Activated naive CD8-positive, alpha-beta T cell treated with anti-CD3 and anti-CD28 coated beads, Interleukin-2, amount 50 U/mL, for 16 hours (primary cell): Measurements from ENCODE around the gene OBP2A.
"Not testable (repeated sequence)": the region's sequence is repeated elsewhere in the genome, so short reads cannot be mapped to it uniquely, and the experiment has no call there.

ENCODE experiments used
- DNase-seq: peaks from one replicate; pipeline ENCODE4 v3.0.0-alpha.2; 2020; ENCODE audit warnings: low read depth, low spot score

OBP2A gene

GRCh38 chr9:135526730-135527571, 19.0 kb upstream of the OBP2A start:
- no peak for DNase-seq

DNA sequence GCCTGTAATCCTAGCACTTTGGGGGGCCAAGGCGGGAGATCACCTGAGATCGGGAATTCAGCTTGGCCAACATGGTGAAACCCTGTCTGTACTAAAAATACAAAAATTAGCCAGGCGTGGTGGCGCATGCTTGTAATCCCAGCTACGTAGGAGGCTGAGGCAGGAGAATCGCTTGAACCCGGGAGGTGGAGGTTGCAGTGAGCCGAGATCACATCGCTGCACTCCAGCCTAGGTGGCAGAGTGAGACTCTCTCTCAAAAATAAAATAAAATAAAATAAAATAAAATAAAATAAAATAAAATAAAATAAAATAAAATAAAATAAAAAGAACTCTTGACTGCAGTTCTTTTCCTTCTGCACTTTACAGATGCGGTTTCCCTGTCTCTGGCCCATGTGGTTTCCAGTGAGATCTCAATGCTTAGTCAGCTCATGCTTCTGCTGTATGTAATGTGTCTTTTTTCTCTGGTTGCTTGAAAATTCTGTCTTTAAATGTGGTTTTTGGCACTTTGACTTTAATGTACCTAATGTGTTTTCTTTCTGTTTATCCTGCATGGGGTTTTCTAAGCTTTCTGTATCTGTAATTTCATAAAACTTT, 17.0 kb upstream of the OBP2A start:
- DNase-seq, result not testable (repeated sequence)

DNA sequence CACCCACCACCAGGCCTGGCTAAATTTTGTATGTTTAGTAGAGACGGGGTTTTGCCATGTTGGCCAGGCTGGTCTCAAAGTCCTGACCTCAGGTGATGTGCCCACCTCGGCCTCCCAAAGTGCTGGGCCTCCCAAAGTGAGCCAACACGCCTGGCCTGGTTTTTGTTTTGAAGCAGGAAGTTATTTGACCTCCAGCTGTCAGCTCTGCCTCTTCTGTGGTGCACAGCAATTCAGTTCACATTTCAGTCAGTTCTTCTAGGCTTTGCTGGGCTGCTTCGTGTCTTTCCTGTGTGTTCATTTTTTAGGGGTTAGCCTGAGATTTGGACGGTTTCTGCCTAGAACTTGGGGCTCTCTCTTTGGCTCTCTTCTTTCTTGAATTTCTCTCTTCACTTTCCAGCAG, 15.8 kb upstream of the OBP2A start:
- DNase-seq, result no peak

DNA sequence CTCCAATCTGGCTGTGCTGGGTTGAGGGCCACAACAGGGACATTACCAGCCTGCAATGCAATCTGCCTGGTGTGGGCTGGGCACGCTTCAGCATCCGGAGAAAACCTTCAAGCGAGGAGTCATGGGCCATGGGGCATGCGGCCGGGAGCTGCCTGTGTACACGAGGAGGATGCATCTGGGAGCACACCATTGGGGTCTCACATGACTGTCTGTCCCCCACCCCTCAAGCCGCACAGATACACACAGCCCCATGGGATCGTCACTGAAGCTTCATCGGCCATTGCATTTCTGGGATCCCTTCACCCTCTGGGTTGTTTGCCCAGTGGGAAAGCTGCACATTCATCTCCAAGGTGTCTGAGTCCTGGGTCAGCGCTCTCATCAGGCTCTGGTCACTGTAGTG, 14.8 kb upstream of the OBP2A start:
- DNase-seq, result no peak

DNA sequence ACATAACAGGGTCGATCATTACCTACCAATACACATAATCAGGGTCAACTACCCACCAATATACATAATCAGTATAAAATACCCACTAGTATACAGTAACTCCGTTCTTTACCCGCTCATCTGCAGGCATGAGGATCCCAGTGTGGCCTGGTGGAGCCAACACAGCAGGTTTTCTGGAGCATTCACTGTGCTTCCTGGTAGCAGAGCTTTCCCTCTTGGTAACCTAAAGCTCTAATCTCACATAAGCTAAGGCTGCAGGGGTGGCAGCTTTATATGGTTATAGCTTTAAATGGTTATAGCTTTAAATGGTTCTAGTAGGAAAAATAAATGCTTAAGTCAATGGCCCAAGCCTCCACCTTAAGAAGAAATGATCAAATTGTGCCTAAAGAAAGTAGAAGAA, 12.8 kb upstream of the OBP2A start:
- DNase-seq, result no peak

DNA sequence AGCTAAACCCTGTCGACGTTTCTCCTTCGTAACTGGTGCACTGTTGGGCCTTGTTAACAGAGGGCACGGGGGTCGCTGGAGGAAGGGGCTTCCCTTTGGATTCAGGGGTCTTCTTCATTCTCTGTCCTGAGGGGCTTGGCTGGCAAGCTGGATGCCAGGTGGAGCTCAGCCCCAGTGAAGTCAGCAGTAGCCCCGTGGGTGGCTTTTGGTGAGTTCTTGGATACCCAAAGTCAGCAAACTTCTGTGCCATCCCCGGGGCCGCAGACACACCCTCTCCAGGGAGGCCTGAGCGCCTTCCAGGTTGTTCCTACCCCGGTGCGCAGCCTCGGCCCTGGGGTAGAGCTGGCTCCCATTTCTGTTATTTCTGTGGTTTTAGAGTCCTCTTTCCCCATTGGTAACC, 12.3 kb upstream of the OBP2A start:
- no peak for DNase-seq

DNA sequence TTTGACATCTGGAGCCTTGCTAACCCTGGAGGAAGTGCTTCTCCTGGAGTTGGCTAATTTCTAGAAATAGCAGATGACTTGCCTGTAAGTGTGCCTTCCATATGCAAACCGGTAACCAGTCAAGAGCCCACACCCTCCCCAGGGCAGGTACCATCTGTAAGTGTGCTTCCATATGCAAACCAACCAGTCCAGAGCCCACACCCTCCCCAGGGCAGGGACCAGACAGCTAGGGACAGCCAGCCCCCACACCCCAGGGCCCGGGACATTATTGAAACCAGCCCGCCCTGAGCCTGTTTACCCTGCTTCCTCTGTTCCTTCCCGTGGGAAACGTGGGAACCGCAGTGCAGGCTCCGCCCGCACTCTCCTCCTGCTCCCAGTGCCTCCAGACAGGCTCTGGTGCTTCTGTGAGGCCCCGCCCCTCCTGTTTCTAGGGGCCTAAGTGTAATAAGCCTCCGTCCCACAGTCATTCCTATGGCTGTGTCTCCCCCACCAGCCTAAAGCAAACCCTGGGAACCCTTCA, 11.7 kb upstream of the OBP2A start:
- not testable (repeated sequence) for DNase-seq

- DNase-seq, result not testable (repeated sequence)
Observed at GRCh38 chr9:135534826-135535225, 11.1 kb upstream of the OBP2A start.

GRCh38 chr9:135535631-135536030, 10.3 kb upstream of the OBP2A start:
- DNase-seq, result not testable (repeated sequence)

GRCh38 chr9:135536216-135536615, 9.7 kb upstream of the OBP2A start:
- DNase-seq, result no peak

- not testable (repeated sequence) for DNase-seq
Observed at GRCh38 chr9:135543262-135543894, 2.5 kb upstream of the OBP2A start.

DNA sequence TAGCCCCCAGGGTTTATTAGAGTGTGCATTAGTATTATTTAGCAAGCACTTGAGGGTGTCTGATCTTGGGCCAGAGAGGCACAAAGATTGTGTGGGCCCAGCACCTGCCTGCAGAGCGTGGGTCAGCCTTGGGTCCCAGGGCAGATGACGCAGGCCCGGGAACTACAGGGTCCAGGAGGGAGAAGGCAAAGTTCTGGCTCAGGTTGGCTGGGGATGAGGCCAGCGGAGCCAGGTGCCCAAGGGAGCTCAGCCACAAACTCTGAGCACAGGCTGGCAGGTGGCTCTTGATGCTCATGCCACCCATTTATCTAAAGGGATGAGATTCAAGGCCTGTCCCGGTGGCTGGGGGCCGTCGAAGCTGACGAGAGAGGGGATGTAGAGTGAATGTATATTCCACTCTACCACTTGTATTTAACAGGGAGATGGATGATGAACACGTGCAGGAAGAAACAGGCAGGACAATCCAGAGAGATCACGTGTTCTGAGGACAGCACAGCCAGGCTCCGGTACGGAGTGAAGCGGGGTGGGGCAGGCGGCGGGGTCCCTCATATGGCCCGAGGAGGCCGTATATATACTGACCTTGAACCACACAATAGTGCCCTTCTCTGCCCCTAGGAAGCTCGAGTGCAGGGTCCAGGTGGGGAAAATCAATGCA, 818 bp upstream of the OBP2A start:
- no peak for DNase-seq

- not testable (repeated sequence) for DNase-seq
Observed at GRCh38 chr9:135546792-135547617, 1.1 kb downstream of the OBP2A start.

GRCh38 chr9:135547756-135548736, 2.1 kb downstream of the OBP2A start:
- DNase-seq, result no peak

GRCh38 chr9:135549478-135550343, 3.8 kb downstream of the OBP2A start:
- not testable (repeated sequence) for DNase-seq

DNA sequence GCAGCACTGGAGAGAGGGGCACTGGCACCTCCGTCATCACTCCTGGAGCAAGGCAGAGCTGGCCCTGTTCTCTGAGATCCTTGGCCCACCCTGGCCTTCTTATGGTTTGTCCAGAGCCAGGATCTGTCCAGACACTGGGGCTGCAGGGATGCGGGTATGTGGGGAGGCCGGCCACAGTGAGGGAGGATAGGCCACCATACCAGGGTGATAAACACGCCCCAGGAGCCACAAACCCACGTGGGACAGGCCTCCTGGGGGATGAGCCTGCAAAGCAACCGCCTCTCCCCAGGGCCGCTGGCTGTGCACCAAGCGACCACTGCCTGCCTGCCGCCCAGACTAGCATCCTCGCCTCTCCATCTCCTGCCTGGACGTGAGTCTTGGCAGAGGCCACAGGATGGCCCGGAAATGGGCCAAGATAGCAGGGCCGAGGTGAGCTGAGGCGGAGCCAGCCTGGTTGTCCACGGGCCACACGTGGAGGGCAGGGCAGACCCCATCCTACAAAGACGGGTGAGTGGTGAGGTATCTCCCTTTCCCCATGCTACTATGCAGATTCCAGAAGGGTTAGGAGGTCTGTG, 4.5 kb downstream of the OBP2A start:
- no peak for DNase-seq

DNA sequence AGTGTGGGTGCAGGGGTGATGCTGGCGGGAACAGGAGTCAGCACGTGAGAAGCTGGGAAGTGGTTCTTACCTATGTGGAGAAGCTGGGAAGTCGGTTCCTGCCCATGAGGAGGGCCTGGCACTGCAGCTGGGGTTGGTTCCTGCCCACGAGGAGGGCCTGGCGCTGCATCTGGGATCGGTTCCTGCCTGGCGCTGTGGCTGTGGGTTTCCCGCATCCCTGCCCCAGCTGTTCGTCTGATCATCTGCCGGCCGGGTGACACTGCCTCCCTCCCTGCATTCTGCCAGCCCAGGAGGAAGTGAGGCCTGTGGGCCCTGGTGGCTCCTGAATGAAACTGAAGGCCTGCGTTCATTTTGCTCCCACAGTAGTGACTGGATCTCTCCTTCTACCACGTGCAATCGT, 5.1 kb downstream of the OBP2A start:
- no peak for DNase-seq

DNA sequence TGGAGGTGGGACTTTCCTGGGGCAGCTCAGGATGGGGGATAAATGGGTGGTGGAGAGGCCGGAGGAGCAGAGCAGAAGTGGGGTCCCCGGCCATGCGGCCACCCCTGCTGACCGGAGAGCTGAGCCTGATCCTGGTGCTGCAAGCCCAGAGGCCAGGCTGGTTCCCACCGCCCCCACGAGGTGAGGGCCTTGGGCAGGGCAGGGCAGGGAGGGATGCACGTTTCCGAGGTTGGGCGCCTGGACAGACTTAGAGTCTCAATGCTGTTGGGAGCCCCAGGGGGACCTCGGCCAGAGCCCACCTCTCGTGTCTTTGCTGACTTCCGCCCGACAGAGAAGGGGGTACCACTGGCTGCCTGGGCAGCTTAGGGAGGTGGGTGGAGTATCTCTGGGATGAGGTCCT, 5.5 kb downstream of the OBP2A start:
- DNase-seq, result no peak
